Peyer's patch (tissue), 4 donors: ENCODE measurements around the gene SPATA22. TPM values are rescaled to one million over a fixed set of nuclear protein-coding genes. Genes with fewer than 3 reads are reported as not detected.
"Not testable (repeated sequence)": the region's sequence is repeated elsewhere in the genome, so short reads cannot be mapped to it uniquely, and the experiment has no call there.

Experiments used
- DNase-seq, 3 donors: peaks; one replicate each; pipeline ENCODE4 v3.0.0-alpha.2; 2017 to 2019
- H3K27ac ChIP-seq, 4 donors: fragments of 200-600 bp; sonication (generic); one replicate each; pipeline ENCODE4 v1.5.1; 2016 to 2019
- H3K27me3 ChIP-seq, 2 donors: fragments of 200-600 bp; sonication (generic); one replicate each; pipeline ENCODE4 v1.5.1; 2019
- H3K36me3 ChIP-seq, 3 donors: fragments of 200-600 bp; sonication (generic); one replicate each; pipeline ENCODE4 v1.5.1; 2016 to 2019
- H3K4me1 ChIP-seq, 4 donors: fragments of 200-600 bp; sonication (generic); one replicate each; pipeline ENCODE4 v1.5.1; 2016 to 2019
- H3K4me3 ChIP-seq, 4 donors: fragments of 200-600 bp; sonication (generic); 1 replicate in 3 of 4; 2 replicates in 1 of 4; pipeline ENCODE4 v1.5.1; 2016 to 2019; ENCODE audit warnings: mild to moderate bottlenecking in 1 of 4
- H3K9me3 ChIP-seq, 4 donors: fragments of 200-600 bp; sonication (generic); one replicate each; pipeline ENCODE4 v1.5.1; 2016 to 2019; ENCODE audit warnings: mild to moderate bottlenecking in 1 of 4
- CTCF ChIP-seq, 6 experiments: fragments of 450-650 bp in 4 of 6; fragments of 200-600 bp in 2 of 6; sonication (generic) in 1 of 6; IDR thresholded peaks; one replicate each; pipeline ENCODE4 v1.5.1; 2017 to 2019; ENCODE audit warnings: antibody characterized with exemption in 6 of 6, mild to moderate bottlenecking in 3 of 6, moderate library complexity in 1 of 6
- POLR2A ChIP-seq, 2 donors: fragments of 450-650 bp; IDR thresholded peaks; one replicate each; pipeline ENCODE4 v1.5.1; 2017; ENCODE audit warnings: antibody characterized with exemption in 2 of 2, mild to moderate bottlenecking in 2 of 2, moderate library complexity in 2 of 2
- total RNA-seq, 4 donors: library from RNA; depleted of rRNA; stranded (reverse); fragments of >200 nt; gene quantifications; one replicate each; pipeline ENCODE4 v1.1.0, GENCODE V29; 2016

Gene SPATA22
- total RNA-seq, 4 donors from 2014 or later: not detected

GRCh38 chr17:3469529-3469928, 2.1 kb downstream of the SPATA22 start:
- no peak overlapping the region for H3K27ac ChIP-seq
- H3K4me1 ChIP-seq: peaks cover 0 to 2% (median 0%) of the 10 kb centered on the region in 4 donors
- no peak for DNase-seq
- H3K36me3 ChIP-seq: no peaks in the 10 kb centered on the region
- no peaks in the 10 kb centered on the region for H3K27me3 ChIP-seq
- TF ChIP-seq CTCF (IDR thresholded peaks at IDR 0.05) (no peak), POLR2A (IDR thresholded peaks at IDR 0.05) (no peak)
- no peaks in the 10 kb centered on the region for H3K9me3 ChIP-seq
- no peak overlapping the region for H3K4me3 ChIP-seq

GRCh38 chr17:3466355-3466754, 5.3 kb downstream of the SPATA22 start:
- H3K27ac ChIP-seq, H3K4me3 ChIP-seq, H3K4me1 ChIP-seq, H3K36me3 ChIP-seq, DNase-seq, H3K27me3 ChIP-seq, H3K9me3 ChIP-seq: not testable (repeated sequence)

- no peak for DNase-seq
- no peaks in the 10 kb centered on the region for H3K9me3 ChIP-seq
- H3K27ac ChIP-seq: peak overlapping the region in 2 of 4 donors; percentile 14 to 44
Observed at GRCh38 chr17:3448059-3448665, 23.5 kb downstream of the SPATA22 start.

GRCh38 chr17:3447625-3448024, 24.0 kb downstream of the SPATA22 start:
- H3K9me3 ChIP-seq: no peaks in the 10 kb centered on the region
- H3K27ac ChIP-seq: peak overlapping the region in 2 of 4 donors; percentile 14 to 44
- no peak for DNase-seq
- no peak overlapping the region for H3K4me3 ChIP-seq
- H3K27me3 ChIP-seq: no peaks in the 10 kb centered on the region
- H3K4me1 ChIP-seq: peaks cover 0 to 5% (median 0%) of the 10 kb centered on the region in 4 donors
- H3K36me3 ChIP-seq: no peaks in the 10 kb centered on the region
- TF ChIP-seq CTCF (IDR thresholded peaks at IDR 0.05) (peak in 2 of 6 experiments; percentile 11 to 15), POLR2A (IDR thresholded peaks at IDR 0.05) (no peak)

More at GRCh38 chr17:3448059-3448665, 23.5 kb downstream of the SPATA22 start:
- Histone ChIP-seq H3K27me3 (no peaks in the 10 kb centered on the region), H3K36me3 (no peaks in the 10 kb centered on the region), H3K4me1 (peaks cover 0 to 5% (median 0%) of the 10 kb centered on the region in 4 donors), H3K4me3 (no peak overlapping the region)
- TF ChIP-seq CTCF (IDR thresholded peaks at IDR 0.05) (peak in 2 of 6 experiments; percentile 6 to 24), POLR2A (IDR thresholded peaks at IDR 0.05) (no peak)

GRCh38 chr17:3440451-3440850, 31.2 kb downstream of the SPATA22 start:
- DNase-seq: no peak

GRCh38 chr17:3438368-3438767, 33.3 kb downstream of the SPATA22 start:
- TF ChIP-seq CTCF (IDR thresholded peaks at IDR 0.05) (no peak), POLR2A (IDR thresholded peaks at IDR 0.05) (no peak)
- H3K27ac ChIP-seq: no peak overlapping the region
- no peaks in the 10 kb centered on the region for H3K27me3 ChIP-seq
- no peaks in the 10 kb centered on the region for H3K36me3 ChIP-seq
- no peaks in the 10 kb centered on the region for H3K4me1 ChIP-seq
- no peaks in the 10 kb centered on the region for H3K9me3 ChIP-seq
- no peak for DNase-seq
- no peak overlapping the region for H3K4me3 ChIP-seq

More at GRCh38 chr17:3440451-3440850, 31.2 kb downstream of the SPATA22 start:
- no peak for TF ChIP-seq POLR2A (IDR thresholded peaks at IDR 0.05)
- H3K9me3 ChIP-seq: no peaks in the 10 kb centered on the region
- no peak overlapping the region for H3K4me3 ChIP-seq
- H3K4me1 ChIP-seq: no peaks in the 10 kb centered on the region
- no peak overlapping the region for H3K27ac ChIP-seq
- H3K36me3 ChIP-seq: no peaks in the 10 kb centered on the region
- H3K27me3 ChIP-seq: no peaks in the 10 kb centered on the region

GRCh38 chr17:3433741-3434140, 37.9 kb downstream of the SPATA22 start, which contains the start of gene OR1E2:
Gene OR1E2 (minus strand): TSS chr17:3433841. CDS start chr17:3433841, 0 bp downstream.
- Histone ChIP-seq H3K36me3 (no peaks in the 10 kb centered on the region), H3K4me3 (no peak within 1 kb of the TSS), H3K27me3 (no peaks in the 10 kb centered on the region), H3K9me3 (no peaks in the 10 kb centered on the region), H3K27ac (no peak within 1 kb of the TSS), H3K4me1 (no peaks in the 10 kb centered on the region)
- DNase-seq: no peak
- TF ChIP-seq CTCF (IDR thresholded peaks at IDR 0.05) (no peak), POLR2A (IDR thresholded peaks at IDR 0.05) (no peak)

GRCh38 chr17:3433215-3433614, 38.4 kb downstream of the SPATA22 start:
- DNase-seq, H3K36me3 ChIP-seq, H3K27ac ChIP-seq, H3K4me1 ChIP-seq, H3K9me3 ChIP-seq, H3K4me3 ChIP-seq, H3K27me3 ChIP-seq: not testable (repeated sequence)
